ENCODE results near the gene RLBP1. TPM values are rescaled to one million over a fixed set of nuclear protein-coding genes. Genes with fewer than 3 reads are reported as not detected.

Gene RLBP1
- total and polyA plus RNA-seq, 2 donors (not counting 3 experiments of a cell fraction or from before 2014, with no cell fraction given) = not detected

- no peaks in the 10 kb centered on the region for H3K9me3 ChIP-seq (replicated peaks; ENCODE audit: control insufficient read depth, insufficient read depth, low read length)
- FAIRE-seq = no peak
- no peaks in the 10 kb centered on the region for H4K20me1 ChIP-seq (replicated peaks; ENCODE audit: control insufficient read depth, extremely low read depth, insufficient read depth, low read length)
- intact Hi-C loops (cut with micrococcal nuclease) (no loop called here), dilution Hi-C loops (cut with MboI; ENCODE audit: extremely low pct_ligation_motif_present, low sequenced_read_pairs) (no loop called here)
- no peak overlapping the region for H2AFZ ChIP-seq (ENCODE audit: low read depth, low read length)
- H3K4me3 ChIP-seq (replicated peaks in 1 of 3; ENCODE audit: insufficient read depth in 1 of 3, low read depth in 1 of 3, low read length in 3 of 3) = no peak overlapping the region
- no peaks in the 10 kb centered on the region for H3K27me3 ChIP-seq (ENCODE audit: control insufficient read depth in 2 of 2, insufficient read depth in 2 of 2, low read length in 2 of 2)
- peaks cover 0 to 8% of the 10 kb centered on the region in 2 experiments for H3K36me3 ChIP-seq (ENCODE audit: control insufficient read depth in 2 of 2, extremely low read depth in 1 of 2, insufficient read depth in 2 of 2, low read length in 2 of 2)
- no peaks in the 10 kb centered on the region for H3K9me1 ChIP-seq (replicated peaks; ENCODE audit: control insufficient read depth, extremely low read depth, insufficient read depth, low read length)
- BruUV-seq (replicated peaks) = no TSS peak
- TF ChIP-seq POLR2A (IDR thresholded peaks at IDR 0.05; ENCODE audit: low read depth, low read length) = no peak
- no peak for TF ChIP-seq GATA2 (IDR thresholded peaks at IDR 0.05; ENCODE audit: insufficient read depth, insufficient read length, low read depth, low read length)
- no peak for TF ChIP-seq CTCF (IDR thresholded peaks at IDR 0.05; ENCODE audit: extremely low read depth in 1 of 2, insufficient read depth in 1 of 2, low read depth in 1 of 2, low read length in 2 of 2)
- no peak for TF ChIP-seq EZH2 (IDR thresholded peaks at IDR 0.05; ENCODE audit: borderline replicate concordance, low read depth, low read length, severe bottlenecking)
- no peak for TF ChIP-seq JUN (IDR thresholded peaks at IDR 0.05; ENCODE audit: borderline replicate concordance, insufficient read depth, insufficient read length, low read depth)
- no peak for TF ChIP-seq MAX (IDR thresholded peaks at IDR 0.05; ENCODE audit: insufficient read depth, insufficient read length)
- TF ChIP-seq MYC (IDR thresholded peaks at IDR 0.05; ENCODE audit: low read depth, low read length) = no peak
- TF ChIP-seq POLR2AphosphoS5 (IDR thresholded peaks at IDR 0.05; ENCODE audit: insufficient read depth, low read depth, low read length) = no peak
- TF ChIP-seq FOS (IDR thresholded peaks at IDR 0.05; ENCODE audit: borderline replicate concordance, insufficient read depth, low read length) = no peak
- POLR2A ChIA-PET = no interaction called here
- CTCF ChIA-PET = interaction anchor here (1.7 to 4.8 kb wide), 2 partner anchors 9 to 16 kb away, joined by 5 to 26 read pairs; no protein-coding TSS in a partner anchor
- H3K27ac ChIP-seq (ENCODE audit: insufficient read depth, low read depth, low read length) = no peak overlapping the region
- peaks cover 7% of the 10 kb centered on the region for H3K4me1 ChIP-seq (ENCODE audit: control insufficient read depth, extremely low read depth, insufficient read depth, low read length)
- no peak for DNase-seq (ENCODE audit: low read depth, low spot score)
- no peak overlapping the region for H3K4me2 ChIP-seq (ENCODE audit: insufficient read depth, low read length)
- H3K9ac ChIP-seq (replicated peaks; ENCODE audit: extremely low read depth, insufficient read depth, low read length) = no peak overlapping the region
- H3K79me2 ChIP-seq (ENCODE audit: control insufficient read depth, insufficient read depth, low read length) = no peaks in the 10 kb centered on the region
Measured at GRCh38 chr15:89187301-89187985, 33.9 kb downstream of the RLBP1 start.
